Spinal cord (tissue), 10 donors: ENCODE measurements around the gene GRK3. TPM values are rescaled to one million over a fixed set of nuclear protein-coding genes. Genes with fewer than 3 reads are reported as not detected.

Experiments
- DNase-seq, 6 donors: peaks; one replicate each; pipeline versions ENCODE4 v3.0.0 to v3.0.0-alpha.2; 2013 to 2015; ENCODE audit warnings: low spot score in 6 of 6, low read depth in 4 of 6
- H3K27ac ChIP-seq: one replicate; pipeline ENCODE4 v1.5.1; 2013; ENCODE audit warnings: low read depth, low read length, control low read depth
- H3K27me3 ChIP-seq: one replicate; pipeline ENCODE4 v1.6.1; 2013; ENCODE audit warnings: low read length; ENCODE audit not compliant: control insufficient read depth, insufficient read depth
- H3K36me3 ChIP-seq: one replicate; pipeline ENCODE4 v1.6.1; 2013; ENCODE audit warnings: low read length; ENCODE audit not compliant: control insufficient read depth, insufficient read depth
- H3K4me1 ChIP-seq: one replicate; pipeline ENCODE4 v1.6.1; 2013; ENCODE audit warnings: low read length; ENCODE audit not compliant: control insufficient read depth, insufficient read depth
- H3K4me3 ChIP-seq: one replicate; pipeline ENCODE4 v1.5.1; 2013; ENCODE audit warnings: low read depth, low read length, control low read depth
- H3K9me3 ChIP-seq: one replicate; pipeline ENCODE4 v1.6.1; 2013; ENCODE audit warnings: low read length; ENCODE audit not compliant: control insufficient read depth, insufficient read depth
- WGBS: methylation state at CpG from one replicate; pipeline ENCODE4 v1.1.5; 2013; ENCODE audit warnings: missing lambda C conversion rate; ENCODE audit not compliant: insufficient coverage; 5-methylcytosine and 5-hydroxymethylcytosine counted together
- polyA plus RNA-seq, 2 donors: library from polyadenylated mRNA; unstranded; fragments of 120-200 nt; gene quantifications; one replicate each; pipeline ENCODE4 v1.2.1, GENCODE V29; 2013; ENCODE audit not compliant: insufficient read length in 2 of 2
- total RNA-seq, 2 donors: library from RNA; depleted of rRNA in 1 of 2; stranded (reverse); fragments of 120-200 nt in 1 of 2; fragments of >200 nt in 1 of 2; gene quantifications; one replicate each; pipeline versions ENCODE4 v1.2.3 to v1.2.4, GENCODE V29; 2013 to 2014
- donor health status: healthy.

The GRK3 gene
- total and polyA plus RNA-seq, 4 donors = 13.6 to 33.7 (median 31.8) TPM

DNA sequence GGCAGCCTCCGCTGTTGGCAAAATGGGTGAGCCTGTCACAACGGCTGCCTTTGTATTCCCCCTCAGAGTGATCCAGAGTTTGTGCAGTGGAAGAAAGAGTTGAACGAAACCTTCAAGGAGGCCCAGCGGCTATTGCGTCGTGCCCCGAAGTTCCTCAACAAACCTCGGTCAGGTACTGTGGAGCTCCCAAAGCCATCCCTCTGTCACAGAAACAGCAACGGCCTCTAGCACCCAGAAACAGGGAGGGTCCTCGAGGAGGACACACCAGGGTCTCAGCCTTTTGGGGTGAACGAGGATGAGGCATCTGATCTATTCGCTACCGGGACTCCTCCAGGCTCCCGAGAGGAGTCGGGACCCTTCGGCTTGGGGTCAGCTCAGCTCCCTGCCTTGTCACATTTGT is 157.7 kb downstream of the GRK3 start:
- H3K9me3 ChIP-seq = no peaks in the 10 kb centered on the region
- DNase-seq = no peak
- 86% methylated on average over 16 of the region's 16 CpGs for WGBS
- H3K4me3 ChIP-seq = no peak overlapping the region
- H3K36me3 ChIP-seq = peaks cover 11% of the 10 kb centered on the region
- no peaks in the 10 kb centered on the region for H3K4me1 ChIP-seq
- H3K27me3 ChIP-seq = no peaks in the 10 kb centered on the region
- no peak overlapping the region for H3K27ac ChIP-seq

DNA sequence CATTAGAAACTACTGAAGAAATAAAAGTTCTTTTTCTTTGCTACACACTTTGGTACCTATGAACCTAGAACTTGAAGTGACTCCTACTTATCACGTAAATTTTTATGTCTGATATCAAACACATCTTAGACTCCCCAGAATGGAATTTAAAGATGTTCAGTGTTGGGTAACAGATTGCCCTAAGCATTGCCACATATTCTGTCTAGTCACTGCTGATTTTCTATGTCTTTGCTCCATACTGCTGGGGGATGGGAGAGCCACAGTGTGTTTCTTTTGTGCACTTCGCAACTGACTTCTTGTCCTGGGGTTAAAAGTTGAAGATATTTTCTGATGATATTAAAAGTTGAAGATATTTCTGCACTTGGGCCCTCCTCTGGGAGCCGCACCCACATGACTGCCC is 158.2 kb downstream of the GRK3 start:
- H3K36me3 ChIP-seq = peaks cover 11% of the 10 kb centered on the region
- no peak overlapping the region for H3K4me3 ChIP-seq
- no peak for DNase-seq
- no peaks in the 10 kb centered on the region for H3K9me3 ChIP-seq
- H3K27me3 ChIP-seq = no peaks in the 10 kb centered on the region
- H3K4me1 ChIP-seq = no peaks in the 10 kb centered on the region
- no peak overlapping the region for H3K27ac ChIP-seq
- WGBS = 100% methylated on average over 1 of the region's 3 CpGs

DNA sequence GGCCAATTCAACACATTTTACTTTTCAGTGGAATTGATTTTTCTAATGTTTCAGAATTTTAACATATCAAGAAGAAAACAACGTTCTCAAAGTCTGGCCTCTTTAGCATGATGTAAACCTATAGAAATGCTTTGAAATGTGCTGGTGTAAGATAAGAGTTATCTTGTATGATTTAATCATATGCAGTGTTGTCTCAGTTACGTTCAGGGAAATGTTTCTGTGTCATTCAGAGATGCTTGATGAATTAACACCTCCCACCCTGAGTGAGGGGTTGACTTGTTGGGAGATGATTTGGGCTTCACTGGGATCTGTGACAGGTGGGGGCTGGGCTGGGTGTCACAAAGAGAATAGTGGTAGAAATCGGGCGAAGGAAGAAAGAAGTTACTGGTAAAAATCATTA is 161.8 kb downstream of the GRK3 start:
- H3K9me3 ChIP-seq = no peaks in the 10 kb centered on the region
- peaks cover 11% of the 10 kb centered on the region for H3K36me3 ChIP-seq
- DNase-seq = peak in 1 of 6 donors; percentile 41
- WGBS = no CpG with 5 or more reads among the region's 4 CpGs
- H3K27me3 ChIP-seq = no peaks in the 10 kb centered on the region
- H3K27ac ChIP-seq = no peak overlapping the region
- H3K4me3 ChIP-seq = no peak overlapping the region
- no peaks in the 10 kb centered on the region for H3K4me1 ChIP-seq

DNA sequence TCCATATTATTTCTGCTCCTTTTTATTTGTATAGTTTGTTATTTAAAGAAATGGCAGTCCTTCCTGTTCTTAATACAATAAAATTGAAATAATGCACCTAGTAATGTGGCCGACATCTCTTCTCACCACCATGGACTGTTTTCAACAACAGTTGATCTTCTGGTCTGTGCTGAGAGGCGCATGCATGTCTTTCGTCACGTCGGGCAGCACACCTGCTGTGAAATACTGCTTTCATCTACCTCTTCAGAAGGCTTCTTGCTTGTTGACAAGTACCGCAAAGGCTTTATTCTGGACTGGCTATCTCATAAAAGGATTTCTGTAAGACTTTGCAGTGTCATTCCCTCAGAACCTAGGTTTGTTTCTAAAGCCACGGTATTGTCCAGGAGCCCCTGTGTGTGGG is 163.6 kb downstream of the GRK3 start:
- DNase-seq = no peak
- Histone ChIP-seq H3K27me3 (no peaks in the 10 kb centered on the region), H3K4me1 (no peaks in the 10 kb centered on the region), H3K36me3 (no peaks in the 10 kb centered on the region), H3K4me3 (no peak overlapping the region), H3K27ac (no peak overlapping the region), H3K9me3 (no peaks in the 10 kb centered on the region)
- WGBS = 79% methylated on average over 5 of the region's 7 CpGs

DNA sequence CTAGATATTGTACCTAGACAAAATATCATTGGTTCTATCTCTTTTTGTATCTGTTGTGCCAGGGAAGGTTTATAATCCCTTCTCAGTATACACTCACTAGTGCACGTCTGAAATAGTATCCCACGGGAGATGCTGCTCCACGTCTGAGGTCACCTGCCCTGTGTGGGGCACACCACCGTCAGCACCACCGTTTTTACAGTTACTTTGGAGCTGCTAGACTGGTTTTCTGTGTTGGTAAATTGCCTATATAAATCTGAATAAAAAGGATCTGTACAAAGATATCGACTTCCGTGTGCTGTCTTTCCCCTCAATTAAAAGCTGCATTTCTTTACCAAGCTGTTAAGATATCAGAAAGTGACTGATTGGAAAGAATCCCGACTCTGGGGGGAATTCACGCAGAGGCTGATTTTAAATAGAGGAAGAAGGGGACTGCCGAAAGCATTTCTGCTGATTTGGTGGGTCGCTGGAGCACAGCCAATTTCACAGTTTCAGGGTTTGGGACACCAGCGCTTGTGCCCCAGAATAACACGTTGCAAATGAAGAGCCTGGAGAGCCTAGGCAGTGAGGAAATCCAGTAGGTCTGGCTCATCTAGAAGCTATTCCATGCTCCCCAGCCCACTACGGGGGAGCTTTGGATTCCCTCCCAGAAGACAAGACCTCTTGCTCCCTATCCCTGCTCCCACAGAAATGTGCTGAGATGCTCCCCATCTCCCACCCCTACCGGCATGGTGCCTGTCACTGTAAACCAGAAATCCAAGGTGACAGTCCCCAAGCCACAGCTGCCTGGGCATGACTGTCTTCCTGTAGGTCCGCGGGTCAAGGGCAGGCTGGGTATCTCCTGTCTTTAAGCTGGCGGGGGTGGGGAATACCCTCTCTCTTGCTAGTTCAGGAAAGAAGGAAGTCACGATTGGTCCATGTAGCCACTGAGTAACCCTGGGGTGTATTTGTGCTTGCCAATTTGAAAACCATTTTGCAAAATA is 164.8 kb downstream of the GRK3 start:
- Histone ChIP-seq H3K4me1 (no peaks in the 10 kb centered on the region), H3K27me3 (no peaks in the 10 kb centered on the region), H3K36me3 (no peaks in the 10 kb centered on the region), H3K9me3 (no peaks in the 10 kb centered on the region), H3K27ac (no peak overlapping the region), H3K4me3 (no peak overlapping the region)
- 81% methylated on average over 11 of the region's 19 CpGs for WGBS
- peak in 3 of 6 donors; percentile 6 to 65 (median 24) for DNase-seq

DNA sequence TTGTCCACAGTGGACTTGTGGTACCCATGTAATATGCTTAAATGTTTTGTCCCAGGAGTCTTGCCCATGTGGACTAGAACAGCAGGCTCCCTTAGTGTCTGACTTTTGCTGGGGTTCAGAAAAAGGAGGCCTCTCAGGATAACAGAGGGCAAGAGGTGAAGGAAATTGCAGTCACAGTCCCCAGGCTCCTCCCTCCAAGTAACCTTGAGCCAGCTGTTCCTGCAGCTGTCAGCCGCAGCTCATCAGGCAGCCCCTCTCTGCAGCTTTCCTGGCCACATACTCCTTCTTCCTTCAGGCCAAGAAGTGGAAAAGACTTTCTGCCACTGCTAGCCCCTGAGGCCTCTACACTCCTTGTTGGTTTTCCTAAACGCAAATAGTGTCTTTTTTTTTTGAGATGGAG is 171.2 kb downstream of the GRK3 start:
- no peak for DNase-seq
- H3K9me3 ChIP-seq = no peaks in the 10 kb centered on the region
- no peaks in the 10 kb centered on the region for H3K4me1 ChIP-seq
- 89% methylated on average over 1 of the region's 2 CpGs for WGBS
- no peak overlapping the region for H3K27ac ChIP-seq
- H3K27me3 ChIP-seq = no peaks in the 10 kb centered on the region
- no peak overlapping the region for H3K4me3 ChIP-seq
- no peaks in the 10 kb centered on the region for H3K36me3 ChIP-seq

DNA sequence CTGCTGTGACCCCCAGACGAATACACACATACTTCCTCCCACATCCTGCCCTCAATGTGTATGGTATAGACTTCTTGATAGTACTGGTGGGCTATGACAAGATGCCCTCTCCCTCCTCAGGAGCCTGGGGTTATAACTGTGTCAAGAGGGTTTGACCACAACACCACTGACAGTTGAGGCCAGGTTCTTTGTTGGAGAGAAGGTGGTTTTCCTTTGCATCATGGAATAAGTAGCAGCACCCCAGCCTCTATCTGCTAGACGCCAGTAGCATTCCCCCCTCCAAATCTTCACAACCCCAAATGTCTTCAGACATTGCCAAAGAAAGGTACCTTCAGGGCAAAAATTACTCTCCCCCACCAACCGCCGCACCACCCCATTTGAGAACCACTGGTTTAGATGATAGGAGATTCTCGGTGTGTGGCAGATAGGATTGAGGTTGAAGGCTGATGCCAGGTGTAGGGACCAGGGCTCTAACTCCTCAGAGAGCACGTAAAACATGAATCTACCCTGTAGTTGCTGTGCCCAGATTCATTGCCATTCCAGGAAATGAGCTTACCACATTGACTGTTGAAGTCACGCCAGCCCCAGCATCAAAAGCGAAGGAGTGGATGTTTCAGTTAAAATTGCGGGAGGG is 172.0 kb downstream of the GRK3 start:
- no peak for DNase-seq
- WGBS = 100% methylated on average over 2 of the region's 9 CpGs
- Histone ChIP-seq H3K27me3 (no peaks in the 10 kb centered on the region), H3K9me3 (no peaks in the 10 kb centered on the region), H3K4me3 (no peak overlapping the region), H3K27ac (no peak overlapping the region), H3K36me3 (no peaks in the 10 kb centered on the region), H3K4me1 (no peaks in the 10 kb centered on the region)

DNA sequence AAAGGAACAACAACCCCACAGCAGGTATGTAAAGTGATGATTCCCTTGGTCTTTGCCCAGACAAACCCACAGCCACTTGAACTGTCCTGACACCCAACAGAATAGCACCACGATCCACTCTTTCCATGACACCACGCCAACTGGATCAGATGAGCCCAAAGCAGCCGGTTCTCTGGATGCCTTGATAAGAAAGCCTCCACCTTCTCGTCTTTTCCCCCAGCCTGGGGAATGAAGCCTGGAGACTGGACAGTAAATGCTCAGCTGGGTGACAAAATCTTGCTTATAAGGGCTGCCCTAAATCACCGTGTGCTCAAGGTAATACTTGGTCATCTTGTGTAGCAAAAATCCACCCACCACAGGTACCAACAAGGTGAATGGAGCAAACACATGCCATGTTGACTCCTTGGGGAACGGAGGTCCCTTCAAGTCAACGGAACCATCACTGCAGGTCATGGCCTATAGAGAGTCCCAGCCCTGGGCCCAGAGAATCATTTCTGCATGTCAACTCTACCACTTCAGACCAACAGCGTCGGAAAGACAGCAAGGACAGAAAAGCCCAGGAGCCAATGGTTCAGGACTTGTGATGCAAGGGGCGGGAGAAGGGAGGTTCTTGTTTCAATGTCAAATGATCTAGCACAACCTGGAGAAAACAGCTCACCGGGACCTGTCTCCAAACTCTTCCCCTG is 175.3 kb downstream of the GRK3 start:
- Histone ChIP-seq H3K27ac (no peak overlapping the region), H3K4me1 (no peaks in the 10 kb centered on the region), H3K36me3 (no peaks in the 10 kb centered on the region), H3K9me3 (no peaks in the 10 kb centered on the region), H3K27me3 (no peaks in the 10 kb centered on the region), H3K4me3 (no peak overlapping the region)
- WGBS = 89% methylated on average over 4 of the region's 11 CpGs
- DNase-seq = no peak

DNA sequence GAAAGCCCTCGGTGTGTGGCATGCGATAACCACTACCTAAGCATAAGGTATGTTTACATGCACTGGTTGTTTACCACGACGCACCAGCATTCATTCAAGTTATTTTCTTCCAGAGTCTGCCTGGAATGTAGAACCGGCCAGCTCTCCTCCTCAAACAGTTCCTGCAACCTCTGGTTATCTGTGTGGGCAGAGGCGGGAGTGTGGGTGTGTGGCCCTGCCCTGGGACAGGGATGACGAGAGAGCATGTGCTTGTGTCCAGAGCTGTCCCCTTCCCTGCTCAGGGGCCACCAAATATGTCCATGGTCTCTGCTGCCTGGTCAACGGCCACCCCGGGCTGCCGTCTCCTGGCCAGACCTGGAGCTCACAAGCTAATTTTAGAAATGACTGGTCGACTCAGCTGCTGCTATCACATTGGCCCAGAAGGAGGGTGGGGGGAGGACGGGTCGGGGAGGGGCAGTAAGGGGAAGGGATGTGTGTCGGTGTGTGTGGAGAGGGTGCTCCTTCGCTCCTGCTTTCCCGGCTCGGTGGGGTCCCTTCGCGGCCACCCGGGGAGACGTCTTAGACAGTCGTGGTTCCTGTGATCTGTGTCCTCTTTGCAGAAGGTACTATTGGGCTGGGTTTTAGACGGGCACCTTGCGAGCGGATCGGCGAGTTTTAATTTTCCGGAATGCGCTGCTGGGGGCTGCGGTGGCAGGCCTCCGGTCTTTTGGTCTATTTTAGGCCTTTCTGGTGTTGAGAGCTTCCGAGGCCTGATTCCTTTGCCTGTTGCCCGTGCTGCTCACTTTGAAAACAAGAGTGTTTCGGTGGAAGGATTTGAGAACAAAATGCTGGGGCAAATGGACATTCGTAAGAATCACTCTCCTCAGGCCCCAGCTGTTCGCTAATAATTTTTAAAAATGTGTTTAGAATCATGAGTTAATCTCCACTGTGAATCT is 177.5 kb downstream of the GRK3 start, which contains the start of gene MYO18B:
MYO18B (plus strand) TSS at position 497 of the 935 bp plus-strand sequence. CDS start 18,905 bp downstream, outside the sequence.
- Histone ChIP-seq H3K27ac (no peak within 1 kb of the TSS), H3K4me1 (no peaks in the 10 kb centered on the region), H3K27me3 (no peaks in the 10 kb centered on the region), H3K9me3 (no peaks in the 10 kb centered on the region), H3K4me3 (no peak within 1 kb of the TSS), H3K36me3 (no peaks in the 10 kb centered on the region)
- 85% methylated on average over 30 of the region's 36 CpGs for WGBS
- no peak for DNase-seq
